GM19238 (cell line): ENCODE measurements around the gene PRCD.
"Not testable (repeated sequence)": the region's sequence is repeated elsewhere in the genome, so short reads cannot be mapped to it uniquely, and the experiment has no call there.

ENCODE experiments used
- DNase-seq: peaks from one replicate; pipeline ENCODE4 v3.0.0; 2011; ENCODE audit warnings: low spot score; ENCODE audit not compliant: insufficient read length

The PRCD gene

GRCh38 chr17:76504117-76504516 lies 35.7 kb upstream of the PRCD start:
- no peak for DNase-seq

- DNase-seq, result peak; percentile 82
These were observed 33.2 kb upstream of the PRCD start for GRCh38 chr17:76506408-76507345.

GRCh38 chr17:76508472-76509063 lies 31.3 kb upstream of the PRCD start:
- DNase-seq, result not testable (repeated sequence)

- DNase-seq, result no peak
These were observed 29.0 kb upstream of the PRCD start for GRCh38 chr17:76510831-76511244.

- no peak for DNase-seq
These were observed 28.0 kb upstream of the PRCD start for GRCh38 chr17:76511668-76512365.

- no peak for DNase-seq
These were observed 27.2 kb upstream of the PRCD start for GRCh38 chr17:76512366-76513305.

- DNase-seq, result no peak
These were observed 26.5 kb upstream of the PRCD start for GRCh38 chr17:76513306-76513692.

DNA sequence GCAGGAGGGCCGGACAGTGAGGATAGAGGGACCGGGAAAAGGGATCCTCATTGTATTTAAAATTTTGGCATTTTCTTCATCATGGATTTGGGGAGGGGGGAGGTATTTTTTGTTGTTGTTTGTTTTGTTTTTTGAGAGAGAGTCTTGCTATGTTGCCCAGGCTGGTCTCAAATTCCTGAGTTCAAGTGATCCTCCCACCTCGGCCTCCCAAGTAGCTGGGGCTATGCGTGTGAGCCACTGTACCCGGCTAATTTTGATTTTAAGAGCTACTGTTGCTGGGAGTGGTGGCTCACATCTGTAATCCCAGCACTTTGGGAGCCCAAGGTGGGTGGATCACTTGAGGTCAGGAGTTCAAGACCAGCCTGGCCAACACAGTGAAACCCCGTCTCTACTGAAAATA lies 25.5 kb upstream of the PRCD start:
- not testable (repeated sequence) for DNase-seq

DNA sequence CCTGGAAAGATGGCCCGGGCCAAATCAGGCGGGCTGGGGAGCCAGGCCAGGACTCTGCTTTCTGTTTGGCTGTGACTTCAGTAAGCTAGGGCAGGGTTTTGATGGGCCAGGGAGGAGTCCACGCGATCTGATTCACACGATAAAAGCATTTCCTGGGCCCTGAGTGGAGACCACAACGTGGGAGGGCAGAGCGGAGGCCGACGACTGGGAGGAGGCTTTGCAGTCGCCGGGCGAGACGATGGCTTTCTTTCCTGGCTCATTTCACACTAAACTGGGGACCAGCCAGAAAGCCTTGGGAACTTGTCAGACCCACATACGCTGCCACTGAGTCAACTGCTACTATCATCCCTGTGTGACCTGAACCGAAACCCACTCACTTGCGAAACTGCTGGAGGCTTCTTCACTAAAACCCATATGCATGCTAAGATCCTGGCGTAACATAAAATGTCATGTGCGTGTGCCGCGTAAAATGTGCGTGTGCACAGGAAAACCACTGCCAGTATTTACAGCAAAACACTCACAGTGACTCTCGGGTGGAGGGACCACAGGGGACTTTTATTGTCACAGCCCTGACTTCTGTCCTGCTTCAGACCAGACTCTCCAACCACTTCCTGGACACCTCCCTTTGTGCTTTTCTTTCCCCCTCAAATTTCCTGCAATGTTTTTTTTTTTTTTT lies 24.4 kb upstream of the PRCD start:
- no peak for DNase-seq

GRCh38 chr17:76517638-76518038 lies 22.2 kb upstream of the PRCD start:
- no peak for DNase-seq

- no peak for DNase-seq
These were observed 20.5 kb upstream of the PRCD start for GRCh38 chr17:76519048-76519966.

- DNase-seq, result no peak
These were observed 18.6 kb upstream of the PRCD start for GRCh38 chr17:76521262-76521661.

GRCh38 chr17:76521683-76522082 lies 18.2 kb upstream of the PRCD start:
- not testable (repeated sequence) for DNase-seq

- peak; percentile 73 for DNase-seq
These were observed 16.5 kb upstream of the PRCD start for GRCh38 chr17:76523084-76524037.

GRCh38 chr17:76524598-76525512 lies 15.0 kb upstream of the PRCD start:
- no peak for DNase-seq

- not testable (repeated sequence) for DNase-seq
These were observed 14.4 kb upstream of the PRCD start for GRCh38 chr17:76525513-76525833.

DNA sequence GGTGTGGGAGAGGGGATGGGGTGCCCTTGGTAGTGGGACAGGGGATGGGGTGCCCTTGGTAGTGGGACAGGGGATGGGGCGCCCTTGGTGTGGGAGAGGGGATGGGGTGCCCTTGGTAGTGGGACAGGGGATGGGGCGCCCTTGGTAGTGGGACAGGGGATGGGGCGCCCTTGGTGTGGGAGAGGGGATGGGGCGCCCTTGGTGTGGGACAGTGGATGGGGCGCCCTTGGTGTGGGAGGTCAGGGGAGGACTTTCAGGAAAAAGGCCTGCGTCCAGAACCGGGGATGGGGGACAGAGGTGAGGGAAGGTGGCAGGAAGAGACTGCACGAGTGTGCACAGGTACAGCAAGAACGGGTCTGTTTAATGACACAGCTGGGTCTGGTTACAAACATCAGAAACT lies 12.8 kb upstream of the PRCD start:
- DNase-seq, result not testable (repeated sequence)
